Keratinocyte (primary cell): ENCODE data around the gene SMPDL3A. TPM values are rescaled to one million over a fixed set of nuclear protein-coding genes. Genes with fewer than 3 reads are reported as not detected.

Source experiments
- DNase-seq: peaks from one replicate; pipeline ENCODE4 v3.0.0-alpha.2; 2011; ENCODE audit warnings: low read depth, missing footprints, low spot score
- FAIRE-seq: peaks from 2 replicates; lab custom pipeline; 2011; peaks lifted over from hg19 to GRCh38; lab: Jason Lieb, UNC
- H2AFZ ChIP-seq: 2 replicates; pipeline ENCODE4 v1.6.0; 2012; ENCODE audit warnings: low read length, control low read depth, inconsistent platforms; ENCODE audit not compliant: control insufficient read depth
- H3K27ac ChIP-seq: 2 replicates; pipeline ENCODE4 v1.5.1; 2011; ENCODE audit warnings: low read length; ENCODE audit not compliant: control insufficient read depth, insufficient read depth
- H3K27me3 ChIP-seq: 3 replicates; pipeline ENCODE4 v1.6.0; 2011; ENCODE audit warnings: low read length; ENCODE audit not compliant: control insufficient read depth, insufficient read depth; ENCODE audit errors: extremely low read depth
- H3K36me3 ChIP-seq, 2 experiments: 2 replicates in 1 of 2; 3 replicates in 1 of 2; pipeline ENCODE4 v1.5.1; 2011; ENCODE audit warnings: low read length in 2 of 2, mild to moderate bottlenecking in 1 of 2; ENCODE audit not compliant: control insufficient read depth in 2 of 2, insufficient read depth in 2 of 2; ENCODE audit errors: extremely low read depth in 1 of 2
- H3K4me1 ChIP-seq: 3 replicates; pipeline ENCODE4 v1.5.1; 2011; ENCODE audit warnings: low read length; ENCODE audit not compliant: control insufficient read depth, insufficient read depth; ENCODE audit errors: extremely low read depth
- H3K4me2 ChIP-seq: 3 replicates; pipeline ENCODE4 v1.6.0; 2011; ENCODE audit warnings: low read depth, low read length; ENCODE audit not compliant: control insufficient read depth, insufficient read depth; ENCODE audit errors: extremely low read depth
- H3K4me3 ChIP-seq, 3 experiments: fragments of 200-600 bp in 1 of 3; sonication (generic) in 1 of 3; 2 replicates in 2 of 3; 3 replicates in 1 of 3; pipeline ENCODE4 v1.5.1; 2011 to 2016; ENCODE audit warnings: low read length in 3 of 3, mild to moderate bottlenecking in 3 of 3, control low read depth in 2 of 3, inconsistent platforms in 1 of 3, low read depth in 1 of 3, mixed read lengths in 1 of 3, mixed run types in 1 of 3, moderate library complexity in 1 of 3; ENCODE audit not compliant: control insufficient read depth in 2 of 3, insufficient read depth in 2 of 3; ENCODE audit errors: extremely low read depth in 1 of 3
- H3K79me2 ChIP-seq: 2 replicates; pipeline ENCODE4 v1.6.0; 2012; ENCODE audit warnings: low read length; ENCODE audit not compliant: control insufficient read depth, insufficient read depth
- H3K9ac ChIP-seq: 3 replicates; pipeline ENCODE4 v1.6.0; 2011; ENCODE audit warnings: low read length; ENCODE audit not compliant: control insufficient read depth, insufficient read depth; ENCODE audit errors: extremely low read depth
- H3K9me1 ChIP-seq: 3 replicates; pipeline ENCODE4 v1.6.0; 2011; ENCODE audit warnings: low read length; ENCODE audit not compliant: control insufficient read depth, insufficient read depth; ENCODE audit errors: extremely low read depth
- H3K9me3 ChIP-seq: 2 replicates; pipeline ENCODE4 v1.5.1; 2012; ENCODE audit warnings: low read depth, low read length; ENCODE audit not compliant: control insufficient read depth
- H4K20me1 ChIP-seq: 3 replicates; pipeline ENCODE4 v1.6.0; 2011; ENCODE audit warnings: low read length; ENCODE audit not compliant: control insufficient read depth, insufficient read depth; ENCODE audit errors: extremely low read depth
- CTCF ChIP-seq, 3 experiments: IDR thresholded peaks in 1 of 3; conservative IDR thresholded peaks in 1 of 3; optimal IDR thresholded peaks in 1 of 3; 2 replicates in 2 of 3; 3 replicates in 1 of 3; pipeline versions ENCODE3 to v1.5.1; 2011; ENCODE audit warnings: low read length in 3 of 3, mild to moderate bottlenecking in 3 of 3, moderate library complexity in 2 of 3, control low read depth in 1 of 3, inconsistent platforms in 1 of 3; ENCODE audit not compliant: insufficient read depth in 2 of 3; ENCODE audit errors: extremely low read depth in 1 of 3
- EZH2 ChIP-seq: IDR thresholded peaks from one replicate; pipeline ENCODE4 v1.6.1; 2012; ENCODE audit warnings: inconsistent platforms, mild to moderate bottlenecking, low read length, moderate library complexity
- dilution Hi-C: fragments of 300-500 bp; cut with MboI; formaldehyde crosslinking; loops from one replicate; pipeline ENCODE4 v1.7.0; 2020; ENCODE audit warnings: low sequenced_read_pairs; ENCODE audit not compliant: extremely low pct_ligation_motif_present
- polyA plus RNA-seq, 5 experiments: library from polyadenylated mRNA; depleted of rRNA in 3 of 5; stranded (reverse) in 3 of 5; stranded (forward) in 1 of 5; unstranded in 1 of 5; fragments of >200 nt; gene quantifications; 1 replicate in 1 of 5; 2 replicates in 3 of 5; 3 replicates in 1 of 5; pipeline versions ENCODE4 v1.2.1 to v1.2.3, GENCODE V29; 2011 to 2012; ENCODE audit warnings: missing spikeins in 2 of 5, low read depth in 1 of 5, low replicate concordance in 1 of 5

SMPDL3A gene
- polyA plus RNA-seq, 1 donor (not counting 4 experiments of a cell fraction or from before 2014, with no cell fraction given): 10.8 TPM

- H3K27ac ChIP-seq: peak overlapping the region; percentile 89
- no peaks in the 10 kb centered on the region for H3K9me1 ChIP-seq
- dilution Hi-C loops: no loop called here
- TF ChIP-seq CTCF (optimal IDR thresholded peaks at IDR 0.05 in 1 of 3, IDR thresholded peaks at IDR 0.05 in 1 of 3, conservative IDR thresholded peaks at IDR 0.05 in 1 of 3; ENCODE audit: extremely low read depth in 1 of 3, insufficient read depth in 2 of 3, low read length in 3 of 3): no peak
- no peak for TF ChIP-seq EZH2
- no peaks in the 10 kb centered on the region for H3K9me3 ChIP-seq
- peaks cover 28% of the 10 kb centered on the region for H3K4me1 ChIP-seq
- H2AFZ ChIP-seq: peak overlapping the region; percentile 99
- H3K36me3 ChIP-seq: no peaks in the 10 kb centered on the region
- no peaks in the 10 kb centered on the region for H3K27me3 ChIP-seq
- no peaks in the 10 kb centered on the region for H4K20me1 ChIP-seq
- H3K79me2 ChIP-seq: no peaks in the 10 kb centered on the region
- FAIRE-seq: peak; percentile 43
- peak overlapping the region; percentile 81 for H3K4me2 ChIP-seq
- no peak for DNase-seq
- peak overlapping the region; percentile 70 to 88 (median 75) for H3K4me3 ChIP-seq
- H3K9ac ChIP-seq: peak overlapping the region; percentile 89
Observed at GRCh38 chr6:122788663-122789181, 336 bp upstream of the SMPDL3A start.

GRCh38 chr6:122790028-122790422 lies 967 bp downstream of the SMPDL3A start:
- TF ChIP-seq CTCF (optimal IDR thresholded peaks at IDR 0.05 in 1 of 3, IDR thresholded peaks at IDR 0.05 in 1 of 3, conservative IDR thresholded peaks at IDR 0.05 in 1 of 3; ENCODE audit: extremely low read depth in 1 of 3, insufficient read depth in 2 of 3, low read length in 3 of 3): no peak
- no peak for TF ChIP-seq EZH2
- Histone ChIP-seq H3K4me3 (peak overlapping the region; percentile 70 to 88 (median 75)), H4K20me1 (no peaks in the 10 kb centered on the region), H3K9me3 (no peaks in the 10 kb centered on the region), H3K27me3 (no peaks in the 10 kb centered on the region), H3K9ac (peak overlapping the region; percentile 89), H3K4me1 (peaks cover 28% of the 10 kb centered on the region), H3K79me2 (no peaks in the 10 kb centered on the region), H3K27ac (peak overlapping the region; percentile 89), H3K4me2 (peak overlapping the region; percentile 81), H3K9me1 (no peaks in the 10 kb centered on the region), H2AFZ (peak overlapping the region; percentile 99), H3K36me3 (no peaks in the 10 kb centered on the region)
- FAIRE-seq (peak; percentile 36), DNase-seq (no peak)
- dilution Hi-C loops: no loop called here
